KMS-11 (cell line): ENCODE results near the gene TNPO2.

ENCODE experiments used
- H2AFZ ChIP-seq: fragments of 200-600 bp; sonication (generic); 2 replicates; pipeline ENCODE4 v1.6.1; 2016; ENCODE audit warnings: antibody characterized with exemption, mixed run types, low read depth
- H3K27ac ChIP-seq: fragments of 200-600 bp; sonication (generic); 2 replicates; pipeline ENCODE4 v1.6.1; 2016; ENCODE audit warnings: mild to moderate bottlenecking, mixed run types
- H3K27me3 ChIP-seq: fragments of 200-600 bp; sonication (generic); 2 replicates; pipeline ENCODE4 v1.6.1; 2017; ENCODE audit warnings: mild to moderate bottlenecking, low read depth, mixed run types, moderate library complexity; ENCODE audit not compliant: insufficient read depth
- H3K36me3 ChIP-seq: fragments of 200-600 bp; sonication (generic); 2 replicates; pipeline ENCODE4 v1.6.1; 2017; ENCODE audit warnings: mild to moderate bottlenecking, mixed run types; ENCODE audit not compliant: insufficient read depth
- H3K4me1 ChIP-seq: fragments of 200-600 bp; sonication (generic); 2 replicates; pipeline ENCODE4 v1.6.1; 2016; ENCODE audit warnings: mild to moderate bottlenecking, low read depth, mixed run types; ENCODE audit not compliant: poor library complexity, severe bottlenecking
- H3K4me2 ChIP-seq: fragments of 200-600 bp; sonication (generic); 2 replicates; pipeline ENCODE4 v1.7.0; 2016; ENCODE audit warnings: mild to moderate bottlenecking, mixed run types
- H3K4me3 ChIP-seq: fragments of 200-600 bp; sonication (generic); IDR thresholded peaks from 2 replicates; pipeline ENCODE4 v1.6.1; 2017; ENCODE audit warnings: low read depth, low read length, mixed read lengths; ENCODE audit not compliant: insufficient read depth
- H3K79me2 ChIP-seq: fragments of 200-600 bp; sonication (generic); 2 replicates; pipeline ENCODE4 v1.6.1; 2016; ENCODE audit warnings: low read depth, mixed run types; ENCODE audit not compliant: insufficient read depth
- H3K9ac ChIP-seq: fragments of 200-600 bp; sonication (generic); 2 replicates; pipeline ENCODE4 v1.6.1; 2016; ENCODE audit warnings: mild to moderate bottlenecking, mixed run types
- H4K20me1 ChIP-seq: fragments of 200-600 bp; sonication (generic); 2 replicates; pipeline ENCODE4 v1.6.1; 2016; ENCODE audit warnings: mild to moderate bottlenecking, mixed run types; ENCODE audit not compliant: insufficient read depth
- CTCF ChIP-seq: fragments of 200-600 bp; sonication (generic); conservative IDR thresholded peaks from 2 replicates; pipeline ENCODE4 v1.6.1; 2017; ENCODE audit warnings: low read depth, mild to moderate bottlenecking, antibody characterized with exemption, low read length, moderate library complexity, mixed read lengths

Gene TNPO2

GRCh38 chr19:12723641-12724426, at the start of gene TNPO2:
TNPO2 (minus strand) TSS chr19:12723932; CDS start chr19:12720977, 2,955 bp downstream.
- Histone ChIP-seq H2AFZ (peak within 1 kb of the TSS; percentile 29; the same call in 1 of the 2 replicates), H3K79me2 (peaks cover 48% of the 10 kb centered on the region), H3K27ac (peak within 1 kb of the TSS; percentile 81), H3K9ac (peak within 1 kb of the TSS; percentile 92), H3K36me3 (no peaks in the 10 kb centered on the region; the same call in 1 of the 2 replicates), H3K4me2 (peak within 1 kb of the TSS; percentile 63), H3K27me3 (no peaks in the 10 kb centered on the region), H3K4me3 (no peak within 1 kb of the TSS), H3K4me1 (peaks cover 25% of the 10 kb centered on the region), H4K20me1 (no peaks in the 10 kb centered on the region)
- no peak for TF ChIP-seq CTCF

- H3K4me2 ChIP-seq, result no peak overlapping the region
- no peak for TF ChIP-seq CTCF
- H3K27me3 ChIP-seq, result no peaks in the 10 kb centered on the region
- no peak overlapping the region for H3K9ac ChIP-seq
- H3K4me3 ChIP-seq, result no peak overlapping the region
- no peak overlapping the region for H3K27ac ChIP-seq
- H4K20me1 ChIP-seq, result no peaks in the 10 kb centered on the region
- no peak overlapping the region for H2AFZ ChIP-seq
- peaks cover 17% of the 10 kb centered on the region for H3K4me1 ChIP-seq
- H3K79me2 ChIP-seq, result no peaks in the 10 kb centered on the region
- H3K36me3 ChIP-seq, result no peaks in the 10 kb centered on the region
These were observed 48.6 kb upstream of the TNPO2 start for GRCh38 chr19:12772323-12772722.

GRCh38 chr19:12770922-12771321, 47.2 kb upstream of the TNPO2 start:
- H3K4me3 ChIP-seq, result no peak overlapping the region
- H3K4me1 ChIP-seq, result peaks cover 13% of the 10 kb centered on the region
- no peaks in the 10 kb centered on the region for H3K36me3 ChIP-seq
- no peaks in the 10 kb centered on the region for H3K27me3 ChIP-seq
- H4K20me1 ChIP-seq, result no peaks in the 10 kb centered on the region
- no peak for TF ChIP-seq CTCF
- no peak overlapping the region for H3K4me2 ChIP-seq
- H3K79me2 ChIP-seq, result no peaks in the 10 kb centered on the region
- no peak overlapping the region for H3K9ac ChIP-seq
- no peak overlapping the region for H2AFZ ChIP-seq
- H3K27ac ChIP-seq, result no peak overlapping the region

- Histone ChIP-seq H3K27ac (no peak overlapping the region), H3K79me2 (no peaks in the 10 kb centered on the region), H4K20me1 (no peaks in the 10 kb centered on the region), H3K27me3 (no peaks in the 10 kb centered on the region), H3K4me3 (no peak overlapping the region), H2AFZ (no peak overlapping the region), H3K4me1 (peaks cover 13% of the 10 kb centered on the region), H3K4me2 (no peak overlapping the region), H3K9ac (no peak overlapping the region), H3K36me3 (no peaks in the 10 kb centered on the region)
- TF ChIP-seq CTCF, result no peak
These were observed 46.0 kb upstream of the TNPO2 start for GRCh38 chr19:12769689-12770088.
